Thoracic aorta (tissue), 2 donors: Measurements from ENCODE around the gene TUBD1. TPM values are rescaled to one million over a fixed set of nuclear protein-coding genes. Genes with fewer than 3 reads are reported as not detected.
"Not testable (repeated sequence)": the region's sequence is repeated elsewhere in the genome, so short reads cannot be mapped to it uniquely, and the experiment has no call there.

Experiments used
- ATAC-seq: fragments of 150-250 bp; one replicate; pipeline ENCODE4 v1.8.0; 2017; ENCODE audit warnings: low read depth; ENCODE audit not compliant: insufficient number of reproducible peaks, low FRiP score
- DNase-seq: peaks from one replicate; pipeline ENCODE4 v3.0.0-alpha.2; 2020; ENCODE audit warnings: low spot score
- H3K27ac ChIP-seq, 2 donors: fragments of 200-600 bp; sonication (generic); 1 replicate in 1 of 2; 2 replicates in 1 of 2; pipeline ENCODE4 v1.5.1; 2016; ENCODE audit warnings: mild to moderate bottlenecking in 2 of 2, moderate library complexity in 2 of 2
- H3K27me3 ChIP-seq: fragments of 200-600 bp; sonication (generic); replicated peaks from 2 replicates; pipeline ENCODE4 v1.6.0; 2016; ENCODE audit warnings: mild to moderate bottlenecking; ENCODE audit not compliant: insufficient read depth
- H3K36me3 ChIP-seq: fragments of 200-600 bp; sonication (generic); one replicate; pipeline ENCODE4 v1.5.1; 2016
- H3K4me1 ChIP-seq, 2 donors: fragments of 200-600 bp; sonication (generic); 1 replicate in 1 of 2; 2 replicates in 1 of 2; pipeline versions ENCODE4 v1.5.1 to v1.6.0; 2016; ENCODE audit warnings: low read depth in 2 of 2, mild to moderate bottlenecking in 1 of 2; ENCODE audit not compliant: control insufficient read depth in 1 of 2
- H3K4me3 ChIP-seq: fragments of 200-600 bp; sonication (generic); 2 replicates; pipeline ENCODE4 v1.5.1; 2016; ENCODE audit warnings: mild to moderate bottlenecking
- H3K9me3 ChIP-seq: fragments of 200-600 bp; sonication (generic); 2 replicates; pipeline ENCODE4 v1.5.1; 2016
- CTCF ChIP-seq: fragments of 200-600 bp; sonication (generic); IDR thresholded peaks from one replicate; pipeline ENCODE4 v1.5.1; 2019; ENCODE audit warnings: antibody characterized with exemption
- total RNA-seq, 2 donors: library from RNA; depleted of rRNA; stranded (reverse); fragments of >200 nt; gene quantifications; one replicate each; pipeline versions ENCODE4 v1.1.0 to v1.2.3, GENCODE V29; 2016

The TUBD1 gene
- total RNA-seq, 2 donors from 2014 or later = 11.0 to 28.0 TPM

- H3K36me3 ChIP-seq = no peaks in the 10 kb centered on the region
- DNase-seq = no peak
- no peaks in the 10 kb centered on the region for H3K27me3 ChIP-seq
- no peak for TF ChIP-seq CTCF
- ATAC-seq = no peak
- peak overlapping the region; percentile 71 to 80 for H3K27ac ChIP-seq
- peaks cover 40 to 60% of the 10 kb centered on the region in 2 donors for H3K4me1 ChIP-seq
- no peak overlapping the region for H3K4me3 ChIP-seq
- H3K9me3 ChIP-seq = no peaks in the 10 kb centered on the region
These were observed 59.8 kb downstream of the TUBD1 start for GRCh38 chr17:59832883-59833379.

GRCh38 chr17:59830846-59831486, 61.8 kb downstream of the TUBD1 start:
- DNase-seq (no peak), ATAC-seq (no peak)
- Histone ChIP-seq H3K36me3 (no peaks in the 10 kb centered on the region), H3K27ac (peak overlapping the region; percentile 71 to 80), H3K9me3 (no peaks in the 10 kb centered on the region), H3K4me3 (no peak overlapping the region), H3K27me3 (no peaks in the 10 kb centered on the region), H3K4me1 (peaks cover 40 to 67% of the 10 kb centered on the region in 2 donors)
- no peak for TF ChIP-seq CTCF

GRCh38 chr17:59830007-59830630, 62.6 kb downstream of the TUBD1 start:
- Histone ChIP-seq H3K27ac (peak overlapping the region; percentile 71 to 80), H3K36me3 (no peaks in the 10 kb centered on the region), H3K27me3 (no peaks in the 10 kb centered on the region), H3K9me3 (no peaks in the 10 kb centered on the region), H3K4me1 (peaks cover 48 to 76% of the 10 kb centered on the region in 2 donors), H3K4me3 (no peak overlapping the region)
- no peak for TF ChIP-seq CTCF
- no peak for ATAC-seq
- DNase-seq = no peak

GRCh38 chr17:59829217-59830006, 63.3 kb downstream of the TUBD1 start:
- Histone ChIP-seq H3K9me3 (no peaks in the 10 kb centered on the region), H3K27ac (peak overlapping the region; percentile 71 to 80), H3K4me1 (peaks cover 49 to 79% of the 10 kb centered on the region in 2 donors), H3K27me3 (no peaks in the 10 kb centered on the region), H3K4me3 (peak overlapping the region; percentile 24), H3K36me3 (no peaks in the 10 kb centered on the region)
- no peak for TF ChIP-seq CTCF
- DNase-seq (no peak), ATAC-seq (peak; percentile 78)

GRCh38 chr17:59828819-59829216, 63.9 kb downstream of the TUBD1 start:
- Histone ChIP-seq H3K4me1 (peaks cover 49 to 79% of the 10 kb centered on the region in 2 donors), H3K4me3 (peak overlapping the region; percentile 24), H3K27ac (peak overlapping the region; percentile 71 to 80)
- DNase-seq, H3K27me3 ChIP-seq, ATAC-seq, H3K36me3 ChIP-seq, H3K9me3 ChIP-seq: not testable (repeated sequence)
